Testis (tissue), 5 donors: ENCODE data around the gene ALPG. TPM values are rescaled to one million over a fixed set of nuclear protein-coding genes. Genes with fewer than 3 reads are reported as not detected.
"Not testable (repeated sequence)": the region's sequence is repeated elsewhere in the genome, so short reads cannot be mapped to it uniquely, and the experiment has no call there.

Experiments
- DNase-seq: peaks from one replicate; pipeline ENCODE4 v3.0.0-alpha.2; 2019
- H3K27ac ChIP-seq, 2 donors: fragments of 200-600 bp; sonication (generic); one replicate each; pipeline ENCODE4 v1.5.1; 2019
- H3K27me3 ChIP-seq: fragments of 200-600 bp; sonication (generic); one replicate; pipeline ENCODE4 v1.5.1; 2019
- H3K36me3 ChIP-seq: fragments of 200-600 bp; sonication (generic); one replicate; pipeline ENCODE4 v1.5.1; 2017; ENCODE audit warnings: low read depth; ENCODE audit errors: missing control alignments
- H3K4me1 ChIP-seq: fragments of 200-600 bp; sonication (generic); one replicate; pipeline ENCODE4 v1.5.1; 2019
- H3K4me3 ChIP-seq, 2 donors: fragments of 200-600 bp; sonication (generic); one replicate each; pipeline ENCODE4 v1.5.1; 2017 to 2019
- H3K9me3 ChIP-seq: fragments of 200-600 bp; sonication (generic); one replicate; pipeline ENCODE4 v1.5.1; 2017
- CTCF ChIP-seq, 3 experiments: fragments of 450-650 bp in 2 of 3; fragments of 200-600 bp in 1 of 3; sonication (generic) in 1 of 3; IDR thresholded peaks; one replicate each; pipeline ENCODE4 v1.5.1; 2016 to 2019; ENCODE audit warnings: antibody characterized with exemption in 3 of 3, mild to moderate bottlenecking in 2 of 3, moderate library complexity in 1 of 3
- POLR2A ChIP-seq: fragments of 450-650 bp; IDR thresholded peaks from one replicate; pipeline ENCODE4 v1.6.1; 2017; ENCODE audit warnings: antibody characterized with exemption, mild to moderate bottlenecking, moderate library complexity
- WGBS, 2 donors: methylation state at CpG; one replicate each; pipeline ENCODE4 v1.1.5; 2018; 5-methylcytosine and 5-hydroxymethylcytosine counted together
- intact Hi-C: fragments of 100-400 bp; cut with DNase I; formaldehyde crosslinking; loops from one replicate; pipeline ENCODE4 v1.15.1; 2023; ENCODE audit warnings: low total_unique reads
- long read RNA-seq, 2 donors: transcript quantifications; one replicate each; lab custom pipeline, GENCODE V29; 2026
- polyA plus RNA-seq: library from polyadenylated mRNA; stranded (reverse); fragments of 350-450 nt; fragmentation: Illumina TruSeq; extraction: RNeasy Lipid Tissue Mini Kit (QIAGEN cat#74804); gene quantifications from one replicate; pipeline ENCODE4 v1.2.3, GENCODE V29; 2014; ENCODE audit warnings: low read depth, low replicate concordance; ENCODE audit not compliant: insufficient read depth
- total RNA-seq, 2 donors: library from RNA; depleted of rRNA; stranded (reverse); fragments of >200 nt; gene quantifications; one replicate each; pipeline ENCODE4 v1.2.3, GENCODE V29; 2016

ALPG gene
- total RNA-seq (1 to 10 TPM in 1 of 2 donors, under 1 TPM in 1; 0.93 to 1.0 TPM), polyA plus RNA-seq (0.44 TPM)
- long read RNA-seq, donor 1, partial matches to known transcripts: 0 of 1 reads
- long read RNA-seq, donor 1, other reads (novel, unspliced or antisense): 0 of 1 reads
- long read RNA-seq, donor 2, partial matches to known transcripts: 0 of 1 reads
- long read RNA-seq, donor 2, other reads (novel, unspliced or antisense): 0 of 1 reads

- intact Hi-C loops: no loop called here
- TF ChIP-seq POLR2A (no peak), CTCF (IDR thresholded peaks at IDR 0.05) (no peak)
- 91 to 93% methylated on average over 8 to 17 of the region's 17 CpGs for WGBS, 2 donors
- Histone ChIP-seq H3K4me3 (no peak within 1 kb of the TSS), H3K27ac (no peak within 1 kb of the TSS), H3K4me1 (no peaks in the 10 kb centered on the region), H3K36me3 (no peaks in the 10 kb centered on the region), H3K27me3 (no peaks in the 10 kb centered on the region), H3K9me3 (no peaks in the 10 kb centered on the region)
- DNase-seq: no peak
Observed at GRCh38 chr2:232406556-232407310, at the start of gene ALPG. ALPG (plus strand) TSS chr2:232406844; CDS start chr2:232406895, 51 bp downstream.

- TF ChIP-seq CTCF (IDR thresholded peaks at IDR 0.05) (no peak), POLR2A (no peak)
- 84 to 88% methylated on average over 5 of the region's 5 CpGs for WGBS, 2 donors
- Histone ChIP-seq H3K27ac (no peak overlapping the region), H3K4me3 (no peak overlapping the region), H3K36me3 (no peaks in the 10 kb centered on the region), H3K4me1 (peaks cover 3% of the 10 kb centered on the region), H3K9me3 (no peaks in the 10 kb centered on the region), H3K27me3 (no peaks in the 10 kb centered on the region)
- intact Hi-C loops: no loop called here
- no peak for DNase-seq
Observed at GRCh38 chr2:232361646-232362045, 45.0 kb upstream of the ALPG start.

DNA sequence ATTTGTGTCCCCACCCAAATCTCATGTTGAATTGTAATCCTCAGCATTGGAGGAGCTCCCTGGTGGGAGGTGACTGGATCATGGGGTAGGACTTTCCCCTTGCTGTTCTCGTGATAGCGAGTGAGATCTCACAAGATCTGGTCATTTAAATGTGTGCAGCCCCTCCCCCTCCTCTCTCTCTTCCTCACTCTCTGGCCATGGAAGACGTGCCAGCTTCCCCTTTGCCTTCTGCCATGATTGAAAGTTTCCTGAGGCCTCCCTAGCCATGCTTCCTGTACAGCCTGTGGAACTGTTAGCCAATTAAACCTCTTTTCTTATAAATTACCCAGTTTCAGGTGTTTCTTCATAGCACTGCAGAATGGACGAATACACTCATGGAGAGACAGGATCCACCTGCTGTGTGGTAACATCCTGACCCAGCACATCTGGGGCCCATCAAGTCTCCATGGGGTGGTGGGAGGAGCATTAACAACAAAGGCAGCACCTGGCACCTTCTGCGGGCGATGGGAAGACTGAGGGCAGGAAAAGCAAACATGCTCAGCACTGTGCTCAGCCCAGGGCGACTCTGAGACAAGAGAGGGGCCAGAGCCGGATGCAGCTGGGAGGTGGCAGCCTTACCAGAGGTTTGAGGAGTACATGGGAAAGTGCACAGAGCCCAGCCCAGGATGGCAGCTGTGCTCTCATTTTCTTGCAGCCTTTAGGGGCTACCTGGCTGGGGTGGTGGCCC is 44.3 kb upstream of the ALPG start:
- H3K27me3 ChIP-seq: no peaks in the 10 kb centered on the region
- peaks cover 7% of the 10 kb centered on the region for H3K4me1 ChIP-seq
- TF ChIP-seq POLR2A (no peak), CTCF (IDR thresholded peaks at IDR 0.05) (no peak)
- WGBS, 2 donors: 88 to 90% methylated on average over 8 of the region's 8 CpGs
- H3K4me3 ChIP-seq: no peak overlapping the region
- no peak overlapping the region for H3K27ac ChIP-seq
- intact Hi-C loops: no loop called here
- no peak for DNase-seq
- no peaks in the 10 kb centered on the region for H3K9me3 ChIP-seq
- H3K36me3 ChIP-seq: no peaks in the 10 kb centered on the region

DNA sequence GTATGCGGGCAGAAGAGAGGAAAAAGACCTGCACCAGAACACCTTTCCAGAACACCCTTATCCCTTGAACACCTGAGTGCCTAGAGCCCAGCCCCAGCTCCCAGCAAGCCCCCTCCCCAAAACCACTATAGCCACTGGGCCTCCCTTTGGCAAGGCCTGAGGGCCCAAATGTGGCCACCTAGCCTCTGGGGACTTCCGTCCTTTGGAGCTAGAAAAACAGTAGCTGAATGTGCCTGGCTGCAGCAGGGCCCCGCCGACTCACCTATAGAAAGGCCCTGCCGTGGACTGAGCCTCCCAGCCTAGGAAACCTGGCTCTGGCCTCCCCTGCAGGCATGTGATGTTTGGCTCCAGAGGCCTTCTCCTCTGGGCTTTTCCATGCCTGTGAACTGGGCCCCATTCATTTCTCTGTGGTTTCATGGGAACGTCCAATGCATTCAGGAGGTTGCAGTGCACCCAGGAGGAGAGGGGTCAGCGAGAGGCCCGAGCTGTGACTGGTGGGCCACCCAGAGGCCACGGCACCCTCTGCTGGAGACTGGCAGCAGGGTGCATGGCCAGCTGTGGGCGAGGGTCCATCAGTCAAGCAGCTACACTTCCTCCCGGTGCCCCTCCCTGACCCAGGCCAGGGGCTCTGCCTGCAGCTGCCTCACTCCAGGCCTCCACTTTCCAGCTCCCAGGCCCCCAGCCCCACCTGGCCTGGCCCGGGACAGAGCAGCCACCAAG is 43.4 kb upstream of the ALPG start:
- DNase-seq, H3K36me3 ChIP-seq, H3K4me1 ChIP-seq, intact Hi-C loops, H3K4me3 ChIP-seq, H3K9me3 ChIP-seq, H3K27ac ChIP-seq, H3K27me3 ChIP-seq: not testable (repeated sequence)
- 82% methylated on average over 12 of the region's 12 CpGs; no CpG with 5 or more reads in 1 of the 2 donors for WGBS, 2 donors
